Stomach (tissue), 4 donors: ENCODE data around the gene MKRN2OS.

Experiments
- EP300 ChIP-seq: sonication (generic); formaldehyde crosslinking; IDR thresholded peaks from one replicate; pipeline ENCODE4 v1.6.1; 2017; ENCODE audit warnings: antibody characterized with exemption
- POLR2A ChIP-seq, 4 donors: fragments of 450-650 bp; IDR thresholded peaks; one replicate each; pipeline ENCODE4 v1.6.1; 2016; ENCODE audit warnings: antibody characterized with exemption in 4 of 4, control low read depth in 2 of 4, mild to moderate bottlenecking in 1 of 4, moderate library complexity in 1 of 4
- POLR2AphosphoS5 ChIP-seq, 3 donors: sonication (generic); formaldehyde crosslinking; IDR thresholded peaks; one replicate each; pipeline ENCODE4 v1.6.1; 2016; ENCODE audit warnings: antibody characterized with exemption in 3 of 3
- TF ChIP-seq, protein P1 (sequence below), 7 experiments: fragments of 450-650 bp in 4 of 7; fragments of 200-600 bp in 3 of 7; sonication (generic) in 3 of 7; IDR thresholded peaks; one replicate each; pipeline ENCODE4 v1.5.1; 2016 to 2019; ENCODE audit warnings: antibody characterized with exemption in 7 of 7, control low read depth in 2 of 7, mild to moderate bottlenecking in 1 of 7

DNA sequence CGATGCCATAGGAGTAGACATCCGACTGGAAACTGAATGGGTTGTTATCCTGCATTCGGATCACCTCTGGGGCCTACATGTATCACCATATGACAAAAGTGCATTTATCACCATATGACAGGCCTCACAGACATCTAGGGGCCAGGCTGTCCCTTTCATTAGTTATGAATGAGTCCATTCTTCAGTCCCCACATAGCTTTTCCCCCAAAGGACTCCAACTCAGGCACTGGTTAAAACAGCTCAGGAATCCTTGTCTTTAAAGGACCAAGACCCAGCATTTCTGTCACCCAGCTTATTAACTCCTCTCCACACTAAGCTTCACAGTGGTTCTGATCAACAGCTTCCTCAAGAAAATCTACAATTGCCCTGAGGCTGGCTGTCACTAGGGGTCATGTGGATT is 39.9 kb upstream of the MKRN2OS start:
- TF ChIP-seq, protein P1, sequence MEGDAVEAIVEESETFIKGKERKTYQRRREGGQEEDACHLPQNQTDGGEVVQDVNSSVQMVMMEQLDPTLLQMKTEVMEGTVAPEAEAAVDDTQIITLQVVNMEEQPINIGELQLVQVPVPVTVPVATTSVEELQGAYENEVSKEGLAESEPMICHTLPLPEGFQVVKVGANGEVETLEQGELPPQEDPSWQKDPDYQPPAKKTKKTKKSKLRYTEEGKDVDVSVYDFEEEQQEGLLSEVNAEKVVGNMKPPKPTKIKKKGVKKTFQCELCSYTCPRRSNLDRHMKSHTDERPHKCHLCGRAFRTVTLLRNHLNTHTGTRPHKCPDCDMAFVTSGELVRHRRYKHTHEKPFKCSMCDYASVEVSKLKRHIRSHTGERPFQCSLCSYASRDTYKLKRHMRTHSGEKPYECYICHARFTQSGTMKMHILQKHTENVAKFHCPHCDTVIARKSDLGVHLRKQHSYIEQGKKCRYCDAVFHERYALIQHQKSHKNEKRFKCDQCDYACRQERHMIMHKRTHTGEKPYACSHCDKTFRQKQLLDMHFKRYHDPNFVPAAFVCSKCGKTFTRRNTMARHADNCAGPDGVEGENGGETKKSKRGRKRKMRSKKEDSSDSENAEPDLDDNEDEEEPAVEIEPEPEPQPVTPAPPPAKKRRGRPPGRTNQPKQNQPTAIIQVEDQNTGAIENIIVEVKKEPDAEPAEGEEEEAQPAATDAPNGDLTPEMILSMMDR (IDR thresholded peaks at IDR 0.05), result no peak
- TF ChIP-seq POLR2A (IDR thresholded peaks at IDR 0.05) (no peak), POLR2AphosphoS5 (IDR thresholded peaks at IDR 0.05) (no peak), EP300 (no peak)
